NAMALWA (cell line): ENCODE measurements around the gene CALN1.
"Not testable (repeated sequence)": the region's sequence is repeated elsewhere in the genome, so short reads cannot be mapped to it uniquely, and the experiment has no call there.

Source experiments
- DNase-seq: peaks from one replicate; pipeline ENCODE4 v3.0.0-alpha.2; 2015; ENCODE audit warnings: low spot score

The CALN1 gene

GRCh38 chr7:72412121-72412618 lies at the start of gene CALN1:
Gene CALN1 (minus strand): TSS chr7:72412338.
- DNase-seq = not testable (repeated sequence)

- DNase-seq = no peak
These were observed 41.3 kb upstream of the CALN1 start for GRCh38 chr7:72453471-72453870.

- DNase-seq = no peak
These were observed 35.5 kb upstream of the CALN1 start for GRCh38 chr7:72447465-72448204.

GRCh38 chr7:72446591-72447462 lies 34.7 kb upstream of the CALN1 start:
- no peak for DNase-seq

GRCh38 chr7:72446131-72446530 lies 34.0 kb upstream of the CALN1 start:
- DNase-seq = no peak

GRCh38 chr7:72445580-72445979 lies 33.4 kb upstream of the CALN1 start:
- no peak for DNase-seq

- no peak for DNase-seq
These were observed 32.9 kb upstream of the CALN1 start for GRCh38 chr7:72445075-72445474.

GRCh38 chr7:72444026-72444776 lies 32.1 kb upstream of the CALN1 start:
- DNase-seq = peak; percentile 34

GRCh38 chr7:72441791-72442190 lies 29.7 kb upstream of the CALN1 start:
- DNase-seq = no peak

GRCh38 chr7:72438491-72438890 lies 26.4 kb upstream of the CALN1 start:
- DNase-seq = no peak

GRCh38 chr7:72437610-72438009 lies 25.5 kb upstream of the CALN1 start:
- DNase-seq = no peak

- DNase-seq = no peak
These were observed 25.0 kb upstream of the CALN1 start for GRCh38 chr7:72437061-72437585.

- DNase-seq = no peak
These were observed 23.9 kb upstream of the CALN1 start for GRCh38 chr7:72435925-72436480.

- DNase-seq = no peak
These were observed 23.2 kb upstream of the CALN1 start for GRCh38 chr7:72435366-72435765.

GRCh38 chr7:72430531-72430930 lies 18.4 kb upstream of the CALN1 start:
- DNase-seq = no peak

GRCh38 chr7:72429316-72429715 lies 17.2 kb upstream of the CALN1 start:
- no peak for DNase-seq

- DNase-seq = no peak
These were observed 4.7 kb upstream of the CALN1 start for GRCh38 chr7:72416846-72417245.

- no peak for DNase-seq
These were observed 3.4 kb upstream of the CALN1 start for GRCh38 chr7:72415586-72415985.

GRCh38 chr7:72413886-72414285 lies 1.7 kb upstream of the CALN1 start:
- no peak for DNase-seq

GRCh38 chr7:72413290-72413689 lies 1.2 kb upstream of the CALN1 start:
- no peak for DNase-seq

GRCh38 chr7:72411419-72411818 lies 719 bp downstream of the CALN1 start:
- DNase-seq = no peak

- DNase-seq = no peak
These were observed 2.5 kb downstream of the CALN1 start for GRCh38 chr7:72409638-72410015.
